ENCODE results near the gene PAX6. TPM values are rescaled to one million over a fixed set of nuclear protein-coding genes. Genes with fewer than 3 reads are reported as not detected.

The PAX6 gene
- total RNA-seq, 1 experiment from 2014 or later: 0.43 TPM

- Mint-ChIP-seq H3K27ac (ENCODE audit: unreplicated experiment) (no peak overlapping the region), H3K4me1 (ENCODE audit: low read depth, unreplicated experiment) (no peaks in the 10 kb centered on the region), H3K36me3 (ENCODE audit: insufficient read depth, unreplicated experiment) (no peaks in the 10 kb centered on the region), H3K9me3 (ENCODE audit: unreplicated experiment) (no peaks in the 10 kb centered on the region), H3K27me3 (ENCODE audit: insufficient read depth, unreplicated experiment) (no peaks in the 10 kb centered on the region), H3K4me3 (ENCODE audit: unreplicated experiment) (no peak overlapping the region)
- DNase-seq: no peak
- BruUV-seq (replicated peaks): no TSS peak
- ChIA-PET POLR2A (no interaction called here), CTCF (interaction anchor here (0.7 kb wide), 1 partner anchor 166 kb away, joined by 4 read pairs; no protein-coding TSS in a partner anchor)
- Histone ChIP-seq H3K36me3 (ENCODE audit: control insufficient read depth, insufficient read depth, low read length) (no peaks in the 10 kb centered on the region), H3K9me3 (no peaks in the 10 kb centered on the region), H3K4me3 (ENCODE audit: low read depth, low read length) (no peak overlapping the region), H3K27me3 (replicated peaks; ENCODE audit: control insufficient read depth, insufficient read depth, low read length) (no peaks in the 10 kb centered on the region), H3K4me1 (no peaks in the 10 kb centered on the region)
- intact Hi-C loops (cut with micrococcal nuclease; ENCODE audit: unreplicated experiment): no loop called here
- no peak for TF ChIP-seq CTCF (IDR thresholded peaks at IDR 0.05; ENCODE audit: insufficient read depth in 1 of 2, low read depth in 1 of 2, low read length in 1 of 2, severe bottlenecking in 1 of 2, unreplicated experiment in 1 of 2)
Observed at GRCh38 chr11:31772412-31772811, 38.7 kb downstream of the PAX6 start.

GRCh38 chr11:31770011-31770700, 41.0 kb downstream of the PAX6 start:
- Histone ChIP-seq H3K4me1 (no peaks in the 10 kb centered on the region), H3K4me3 (ENCODE audit: low read depth, low read length) (no peak overlapping the region), H3K9me3 (no peaks in the 10 kb centered on the region), H3K36me3 (ENCODE audit: control insufficient read depth, insufficient read depth, low read length) (no peaks in the 10 kb centered on the region), H3K27me3 (replicated peaks; ENCODE audit: control insufficient read depth, insufficient read depth, low read length) (no peaks in the 10 kb centered on the region)
- no TSS peak for BruUV-seq (replicated peaks)
- H3K36me3 Mint-ChIP-seq (ENCODE audit: insufficient read depth, unreplicated experiment): no peaks in the 10 kb centered on the region
- CTCF ChIA-PET: no interaction called here
- H3K27me3 Mint-ChIP-seq (ENCODE audit: insufficient read depth, unreplicated experiment): no peaks in the 10 kb centered on the region
- no peak overlapping the region for H3K4me3 Mint-ChIP-seq (ENCODE audit: unreplicated experiment)
- H3K9me3 Mint-ChIP-seq (ENCODE audit: unreplicated experiment): no peaks in the 10 kb centered on the region
- POLR2A ChIA-PET: no interaction called here
- no peak overlapping the region for H3K27ac Mint-ChIP-seq (ENCODE audit: unreplicated experiment)
- TF ChIP-seq CTCF (IDR thresholded peaks at IDR 0.05; ENCODE audit: insufficient read depth in 1 of 2, low read depth in 1 of 2, low read length in 1 of 2, severe bottlenecking in 1 of 2, unreplicated experiment in 1 of 2): no peak
- DNase-seq: no peak
- H3K4me1 Mint-ChIP-seq (ENCODE audit: low read depth, unreplicated experiment): no peaks in the 10 kb centered on the region
- intact Hi-C loops (cut with micrococcal nuclease; ENCODE audit: unreplicated experiment): no loop called here

- BruUV-seq (replicated peaks): no TSS peak
- ChIA-PET CTCF (no interaction called here), POLR2A (no interaction called here)
- no peak for TF ChIP-seq CTCF (IDR thresholded peaks at IDR 0.05; ENCODE audit: insufficient read depth in 1 of 2, low read depth in 1 of 2, low read length in 1 of 2, severe bottlenecking in 1 of 2, unreplicated experiment in 1 of 2)
- Mint-ChIP-seq H3K36me3 (ENCODE audit: insufficient read depth, unreplicated experiment) (no peaks in the 10 kb centered on the region), H3K4me1 (ENCODE audit: low read depth, unreplicated experiment) (no peaks in the 10 kb centered on the region), H3K4me3 (ENCODE audit: unreplicated experiment) (no peak overlapping the region), H3K9me3 (ENCODE audit: unreplicated experiment) (no peaks in the 10 kb centered on the region), H3K27me3 (ENCODE audit: insufficient read depth, unreplicated experiment) (no peaks in the 10 kb centered on the region), H3K27ac (ENCODE audit: unreplicated experiment) (no peak overlapping the region)
- intact Hi-C loops (cut with micrococcal nuclease; ENCODE audit: unreplicated experiment): no loop called here
- Histone ChIP-seq H3K9me3 (no peaks in the 10 kb centered on the region), H3K36me3 (ENCODE audit: control insufficient read depth, insufficient read depth, low read length) (no peaks in the 10 kb centered on the region), H3K27me3 (replicated peaks; ENCODE audit: control insufficient read depth, insufficient read depth, low read length) (no peaks in the 10 kb centered on the region), H3K4me1 (no peaks in the 10 kb centered on the region), H3K4me3 (ENCODE audit: low read depth, low read length) (no peak overlapping the region)
- no peak for DNase-seq
Observed at GRCh38 chr11:31768749-31769640, 42.1 kb downstream of the PAX6 start.
